ENCODE data around the gene TMEM131.

DNA sequence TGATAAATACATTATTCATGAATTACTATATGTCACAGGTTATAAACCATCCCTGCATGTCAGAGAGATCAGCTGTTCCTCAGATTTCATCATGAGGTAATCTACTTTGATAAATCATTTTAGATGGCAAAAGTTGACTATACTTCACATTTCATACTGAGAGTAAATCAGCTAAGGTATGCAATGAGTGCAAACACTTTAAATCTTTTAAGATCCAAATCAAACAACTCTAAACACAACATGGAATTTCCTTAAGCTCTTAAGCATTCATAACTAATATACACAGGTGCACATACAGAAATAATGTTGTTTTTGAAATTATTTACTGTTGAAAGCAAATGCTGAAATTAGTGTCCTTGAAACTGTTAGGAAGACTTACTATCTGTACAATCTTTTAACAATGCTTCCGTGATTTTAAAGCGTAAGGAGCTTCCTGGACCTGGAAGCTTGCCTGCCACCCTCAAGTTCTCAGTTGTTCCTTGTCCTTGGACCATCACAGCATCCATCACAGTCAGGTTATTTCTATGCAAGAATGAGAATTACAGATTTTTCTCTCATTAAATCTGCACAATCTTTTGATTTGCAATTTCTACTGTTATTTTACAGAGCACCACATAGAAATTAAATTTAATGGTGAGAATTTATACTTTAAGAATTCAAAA, 199.2 kb downstream of the TMEM131 start:
- no peak for TF ChIP-seq EZH2 (IDR thresholded peaks at IDR 0.05; ENCODE audit: borderline replicate concordance, low read depth, low read length, poor library complexity, severe bottlenecking)
- TF ChIP-seq, protein P1, sequence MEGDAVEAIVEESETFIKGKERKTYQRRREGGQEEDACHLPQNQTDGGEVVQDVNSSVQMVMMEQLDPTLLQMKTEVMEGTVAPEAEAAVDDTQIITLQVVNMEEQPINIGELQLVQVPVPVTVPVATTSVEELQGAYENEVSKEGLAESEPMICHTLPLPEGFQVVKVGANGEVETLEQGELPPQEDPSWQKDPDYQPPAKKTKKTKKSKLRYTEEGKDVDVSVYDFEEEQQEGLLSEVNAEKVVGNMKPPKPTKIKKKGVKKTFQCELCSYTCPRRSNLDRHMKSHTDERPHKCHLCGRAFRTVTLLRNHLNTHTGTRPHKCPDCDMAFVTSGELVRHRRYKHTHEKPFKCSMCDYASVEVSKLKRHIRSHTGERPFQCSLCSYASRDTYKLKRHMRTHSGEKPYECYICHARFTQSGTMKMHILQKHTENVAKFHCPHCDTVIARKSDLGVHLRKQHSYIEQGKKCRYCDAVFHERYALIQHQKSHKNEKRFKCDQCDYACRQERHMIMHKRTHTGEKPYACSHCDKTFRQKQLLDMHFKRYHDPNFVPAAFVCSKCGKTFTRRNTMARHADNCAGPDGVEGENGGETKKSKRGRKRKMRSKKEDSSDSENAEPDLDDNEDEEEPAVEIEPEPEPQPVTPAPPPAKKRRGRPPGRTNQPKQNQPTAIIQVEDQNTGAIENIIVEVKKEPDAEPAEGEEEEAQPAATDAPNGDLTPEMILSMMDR (conservative IDR thresholded peaks at IDR 0.05; ENCODE audit: low read depth, low read length) = no peak
